Cardiac fibroblast (primary cell): ENCODE measurements around the gene PSORS1C2.
"Not testable (repeated sequence)": the region's sequence is repeated elsewhere in the genome, so short reads cannot be mapped to it uniquely, and the experiment has no call there.

ENCODE experiments used
- DNase-seq, 2 donors: peaks; one replicate each; pipeline versions ENCODE4 v3.0.0 to v3.0.0-alpha.2; 2010; ENCODE audit warnings: low read depth in 2 of 2
- H3K4me3 ChIP-seq, 2 donors: replicated peaks in 1 of 2; 1 replicate in 1 of 2; 2 replicates in 1 of 2; pipeline ENCODE4 v1.5.1; 2011; ENCODE audit warnings: low read depth in 2 of 2, low read length in 2 of 2, mild to moderate bottlenecking in 2 of 2, moderate library complexity in 1 of 2
- TF ChIP-seq, protein P1 (sequence below): IDR thresholded peaks from one replicate; pipeline ENCODE4 v1.5.1; 2011; ENCODE audit warnings: low read depth, mild to moderate bottlenecking, low read length, inconsistent platforms

The PSORS1C2 gene

GRCh38 chr6:31138982-31139381 is at the start of gene PSORS1C2:
PSORS1C2 (minus strand) TSS chr6:31139066; CDS start chr6:31139026, 40 bp downstream.
- DNase-seq = no peak
- TF ChIP-seq, protein P1, sequence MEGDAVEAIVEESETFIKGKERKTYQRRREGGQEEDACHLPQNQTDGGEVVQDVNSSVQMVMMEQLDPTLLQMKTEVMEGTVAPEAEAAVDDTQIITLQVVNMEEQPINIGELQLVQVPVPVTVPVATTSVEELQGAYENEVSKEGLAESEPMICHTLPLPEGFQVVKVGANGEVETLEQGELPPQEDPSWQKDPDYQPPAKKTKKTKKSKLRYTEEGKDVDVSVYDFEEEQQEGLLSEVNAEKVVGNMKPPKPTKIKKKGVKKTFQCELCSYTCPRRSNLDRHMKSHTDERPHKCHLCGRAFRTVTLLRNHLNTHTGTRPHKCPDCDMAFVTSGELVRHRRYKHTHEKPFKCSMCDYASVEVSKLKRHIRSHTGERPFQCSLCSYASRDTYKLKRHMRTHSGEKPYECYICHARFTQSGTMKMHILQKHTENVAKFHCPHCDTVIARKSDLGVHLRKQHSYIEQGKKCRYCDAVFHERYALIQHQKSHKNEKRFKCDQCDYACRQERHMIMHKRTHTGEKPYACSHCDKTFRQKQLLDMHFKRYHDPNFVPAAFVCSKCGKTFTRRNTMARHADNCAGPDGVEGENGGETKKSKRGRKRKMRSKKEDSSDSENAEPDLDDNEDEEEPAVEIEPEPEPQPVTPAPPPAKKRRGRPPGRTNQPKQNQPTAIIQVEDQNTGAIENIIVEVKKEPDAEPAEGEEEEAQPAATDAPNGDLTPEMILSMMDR = no peak
- H3K4me3 ChIP-seq = no peak within 1 kb of the TSS

GRCh38 chr6:31187780-31188194 is 48.9 kb upstream of the PSORS1C2 start:
- peak in 1 of 2 donors; percentile 7 for DNase-seq

GRCh38 chr6:31186052-31186734 is 47.3 kb upstream of the PSORS1C2 start:
- peak; percentile 24 to 81 for DNase-seq
- peak overlapping the region in 1 of 2 donors; percentile 44 for H3K4me3 ChIP-seq
- TF ChIP-seq, protein P1 = no peak

More at GRCh38 chr6:31187780-31188194, 48.9 kb upstream of the PSORS1C2 start:
- no peak overlapping the region for H3K4me3 ChIP-seq
- TF ChIP-seq, protein P1 = no peak

- not testable (repeated sequence) for DNase-seq
- H3K4me3 ChIP-seq = peak overlapping the region in 1 of 2 donors; percentile 44
Measured at GRCh38 chr6:31185695-31186051, 46.8 kb upstream of the PSORS1C2 start.

DNA sequence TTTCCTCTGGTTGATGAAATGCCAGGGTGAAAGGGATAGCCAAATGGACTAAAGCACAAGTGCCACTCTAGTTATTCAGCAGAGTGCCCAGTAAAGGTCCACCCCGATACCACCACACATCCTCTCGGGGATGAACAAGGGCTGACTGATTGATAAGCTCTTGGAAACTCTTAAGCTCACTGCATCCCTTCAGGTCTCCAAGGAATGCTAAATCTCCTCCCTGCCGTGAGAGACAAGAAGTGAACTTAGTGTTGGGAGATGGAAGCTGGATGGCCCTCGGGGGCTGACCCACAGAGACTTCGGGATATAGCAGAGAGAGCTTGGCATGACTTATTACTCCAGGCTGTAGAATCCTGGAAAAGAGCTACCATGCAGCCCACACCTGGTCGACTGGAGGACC is 45.0 kb upstream of the PSORS1C2 start:
- H3K4me3 ChIP-seq, DNase-seq: not testable (repeated sequence)

DNA sequence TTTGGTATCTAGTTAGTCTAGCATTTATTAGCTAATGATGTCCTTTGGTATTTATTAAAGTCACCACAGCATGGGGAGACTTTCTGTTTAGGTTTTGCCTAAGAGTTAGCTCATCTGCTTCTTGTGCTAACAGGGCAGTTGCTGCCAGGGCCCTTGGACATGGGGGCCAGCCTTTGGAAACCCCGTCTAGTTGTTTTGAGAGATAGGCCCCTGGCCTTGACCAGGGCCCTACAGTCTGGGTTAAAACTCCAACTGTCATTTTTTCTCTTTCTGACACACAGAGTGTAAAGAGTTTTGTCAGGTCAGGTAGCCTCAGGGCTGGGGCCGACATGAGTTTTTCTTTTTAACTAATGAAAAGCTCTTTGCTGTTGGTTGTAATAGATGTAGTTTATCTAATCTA is 44.4 kb upstream of the PSORS1C2 start:
- H3K4me3 ChIP-seq, DNase-seq: not testable (repeated sequence)

GRCh38 chr6:31180500-31180899 is 41.6 kb upstream of the PSORS1C2 start:
- TF ChIP-seq, protein P1 = no peak
- H3K4me3 ChIP-seq = peak overlapping the region; percentile 48 to 49
- peak; percentile 80 to 88 for DNase-seq

- peak overlapping the region; percentile 48 to 49 for H3K4me3 ChIP-seq
- DNase-seq = no peak
- TF ChIP-seq, protein P1 = no peak
Measured at GRCh38 chr6:31179896-31180295, 41.0 kb upstream of the PSORS1C2 start.
